Aorta (tissue), 5 donors: ENCODE results near the gene PHETA1. TPM values are rescaled to one million over a fixed set of nuclear protein-coding genes. Genes with fewer than 3 reads are reported as not detected.

ENCODE experiments used
- ATAC-seq: fragments of 200-7000 bp; cut with Tn5 transposase; one replicate; pipeline ENCODE4 v1.9.1; 2022; ENCODE audit warnings: moderate library complexity; ENCODE audit not compliant: low FRiP score
- DNase-seq, 2 donors: peaks; one replicate each; pipeline ENCODE4 v3.0.0-alpha.2; 2020
- H3K27ac ChIP-seq, 2 donors: one replicate each; pipeline ENCODE4 v1.5.1; 2013; ENCODE audit warnings: low read length in 2 of 2, mild to moderate bottlenecking in 2 of 2, moderate library complexity in 2 of 2, control low read depth in 1 of 2, inconsistent platforms in 1 of 2, low read depth in 1 of 2
- H3K27me3 ChIP-seq, 2 donors: one replicate each; pipeline ENCODE4 v1.6.1; 2013; ENCODE audit warnings: control low read depth in 1 of 2, low read length in 1 of 2, mild to moderate bottlenecking in 1 of 2, moderate library complexity in 1 of 2; ENCODE audit not compliant: insufficient read depth in 2 of 2, control insufficient read depth in 1 of 2
- H3K36me3 ChIP-seq, 2 donors: one replicate each; pipeline ENCODE4 v1.6.1; 2013; ENCODE audit warnings: control low read depth in 1 of 2, low read length in 1 of 2, mild to moderate bottlenecking in 1 of 2; ENCODE audit not compliant: insufficient read depth in 2 of 2, control insufficient read depth in 1 of 2
- H3K4me1 ChIP-seq, 2 donors: one replicate each; pipeline ENCODE4 v1.6.1; 2013; ENCODE audit warnings: low read length in 2 of 2, control low read depth in 1 of 2, mild to moderate bottlenecking in 1 of 2, moderate library complexity in 1 of 2; ENCODE audit not compliant: insufficient read depth in 2 of 2, control insufficient read depth in 1 of 2
- H3K4me3 ChIP-seq, 2 donors: one replicate each; pipeline ENCODE4 v1.5.1; 2013; ENCODE audit warnings: low read length in 2 of 2, control low read depth in 1 of 2, mild to moderate bottlenecking in 1 of 2
- H3K9me3 ChIP-seq: one replicate; pipeline ENCODE4 v1.6.1; 2013; ENCODE audit warnings: mild to moderate bottlenecking, low read length; ENCODE audit not compliant: control insufficient read depth
- WGBS, 2 donors: extraction: QIAGEN DNeasy Blood & Tissue Kit; methylation state at CpG; one replicate each; pipeline ENCODE4 v1.1.7; 2013; 5-methylcytosine and 5-hydroxymethylcytosine counted together
- intact Hi-C, 2 donors: fragments of 100-400 bp; cut with DNase I; formaldehyde crosslinking; loops; one replicate each; pipeline versions ENCODE4 v1.14.2 to v1.15.0; 2022
- polyA plus RNA-seq, 2 donors: library from polyadenylated mRNA; stranded (reverse); fragments of 200-250 nt; gene quantifications; one replicate each; pipeline ENCODE4 v1.2.3, GENCODE V29; 2013
- total RNA-seq, 2 donors: library from RNA; stranded (reverse); fragmentation: NEBNext Ultra II Directional; extraction: Animal tissue kit (Norgen Biotek cat#: 25700); gene quantifications; one replicate each; pipeline ENCODE4 v1.2.1, GENCODE V29; 2021
- donor health status: healthy with polysubstance abuse.
- donor health status: Bipolar disorder and iron deficiency.
- donor health status: DM: no; HTN: no; CAD: no.
- donor health status: DM: no; HTN: no; CAD: no.
- donor health status: DM: yes; HTN: yes; CAD: no.

The PHETA1 gene
- total and polyA plus RNA-seq, 4 donors, result 6.9 to 13.5 (median 11.1) TPM

DNA sequence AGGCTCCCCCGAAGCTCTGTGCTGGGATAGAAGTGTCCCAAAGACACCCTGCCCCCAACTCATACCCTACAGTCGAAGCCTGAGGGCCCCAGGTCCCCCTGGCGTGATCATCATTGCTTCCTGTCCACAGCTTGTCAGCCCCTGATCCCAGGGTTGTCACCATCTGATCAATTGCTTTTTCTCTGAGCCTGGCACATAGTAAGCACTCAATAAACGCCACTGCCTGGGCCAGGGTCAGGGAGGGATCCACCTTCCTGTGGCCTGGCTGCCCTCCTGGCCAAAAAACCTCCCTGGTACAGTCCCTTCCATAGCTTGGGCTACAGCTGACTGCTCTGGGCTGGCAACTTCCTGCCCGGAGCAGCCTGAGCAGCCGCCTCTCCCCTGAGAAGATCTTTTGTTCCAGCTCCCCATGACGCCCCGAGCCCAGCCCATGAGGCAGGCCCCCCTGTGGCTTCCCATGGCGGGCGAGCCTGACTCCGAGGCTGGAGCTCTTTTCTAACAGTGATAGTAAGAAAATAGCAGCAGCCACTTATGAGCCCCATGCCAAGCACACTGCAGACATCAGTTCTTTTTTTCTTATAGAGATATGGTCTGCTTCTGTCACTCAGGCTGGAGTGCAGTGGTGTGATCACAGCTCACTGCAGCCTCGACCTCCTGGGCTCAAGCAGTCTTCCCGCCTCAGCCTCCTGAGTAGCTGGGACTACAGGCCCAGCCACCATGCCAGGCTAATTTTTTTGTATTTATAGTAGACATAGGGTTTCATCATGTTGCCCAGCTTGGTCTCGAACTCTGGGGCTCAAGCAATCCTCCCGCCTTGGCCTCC lies 43.3 kb upstream of the PHETA1 start:
- ATAC-seq, result no peak
- no peak overlapping the region for H3K4me3 ChIP-seq
- H3K27me3 ChIP-seq, result no peaks in the 10 kb centered on the region
- no peak overlapping the region for H3K27ac ChIP-seq
- H3K36me3 ChIP-seq, result no peaks in the 10 kb centered on the region
- H3K9me3 ChIP-seq, result no peaks in the 10 kb centered on the region
- WGBS, 2 donors, result 63 to 73% methylated on average over 15 of the region's 15 CpGs
- DNase-seq, result no peak
- intact Hi-C loops, result no loop called here
- H3K4me1 ChIP-seq, result no peaks in the 10 kb centered on the region

DNA sequence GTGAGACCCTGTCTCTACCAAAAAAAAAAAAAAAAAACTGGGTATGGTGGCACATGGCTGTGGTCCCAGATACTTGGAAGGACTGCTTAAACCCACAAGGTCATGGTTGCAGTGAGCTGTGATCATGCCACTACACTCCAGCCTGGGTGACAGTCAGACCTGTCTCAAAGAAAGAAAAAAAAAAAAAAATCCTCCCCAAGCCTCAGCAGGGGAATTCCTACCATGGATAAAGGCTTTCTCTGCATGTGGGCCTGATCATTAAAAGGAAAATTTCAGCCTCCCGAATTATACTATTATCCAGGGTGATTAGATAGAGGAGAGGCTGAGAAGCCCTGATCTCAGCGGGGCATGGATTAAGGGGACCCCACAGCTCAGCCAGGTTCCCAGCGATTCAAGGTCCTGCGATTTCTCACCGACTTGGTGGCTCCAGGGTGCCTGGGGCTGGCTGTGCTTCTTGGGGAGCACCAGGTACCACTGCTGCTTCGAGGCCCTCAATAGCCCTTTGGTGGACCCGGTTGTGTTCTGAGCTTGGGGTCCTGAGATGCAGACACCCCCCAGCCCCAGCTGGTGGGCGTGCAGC lies 42.4 kb upstream of the PHETA1 start:
- ATAC-seq, result no peak
- Histone ChIP-seq H3K4me1 (no peaks in the 10 kb centered on the region), H3K27me3 (no peaks in the 10 kb centered on the region), H3K36me3 (no peaks in the 10 kb centered on the region), H3K9me3 (no peaks in the 10 kb centered on the region), H3K4me3 (no peak overlapping the region), H3K27ac (no peak overlapping the region)
- 90 to 91% methylated on average over 8 of the region's 8 CpGs for WGBS, 2 donors
- intact Hi-C loops, result no loop called here
- DNase-seq, result no peak

DNA sequence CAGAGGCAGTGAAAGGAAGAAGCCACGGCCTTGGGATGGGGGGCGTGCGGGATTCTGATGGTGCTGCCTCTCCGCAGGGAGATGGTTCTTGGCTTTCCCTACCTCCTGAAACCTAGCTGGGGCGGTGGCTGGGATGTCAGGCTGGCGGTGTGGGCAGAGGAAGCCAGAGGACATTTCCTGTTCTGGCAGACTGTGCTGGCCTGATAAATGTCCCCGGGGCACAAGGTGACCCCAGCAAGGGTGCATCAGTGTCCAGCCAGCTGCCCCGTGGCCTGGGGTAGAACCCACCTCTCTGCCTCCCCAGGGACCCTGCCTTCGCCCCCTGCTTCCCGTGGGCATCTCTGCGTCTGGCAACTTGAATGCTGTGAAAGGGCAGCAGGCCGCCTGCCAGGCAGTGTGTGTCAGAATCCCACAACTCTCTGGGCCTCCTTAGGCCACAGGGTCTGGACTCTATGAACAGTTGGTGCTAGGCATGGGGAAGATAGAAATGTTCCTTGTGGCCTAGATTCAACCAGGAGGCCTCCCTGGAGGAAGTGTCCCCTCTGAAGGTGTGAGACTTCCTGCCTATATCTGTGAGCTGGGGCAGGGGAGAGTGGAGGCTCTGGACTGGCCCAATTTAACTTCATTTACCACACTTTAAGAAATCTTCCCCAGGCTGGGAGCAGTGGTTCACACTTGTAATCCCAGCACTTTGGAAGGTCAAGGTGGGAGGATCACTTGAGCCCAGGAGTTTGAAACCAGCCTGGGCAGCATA lies 41.7 kb upstream of the PHETA1 start:
- DNase-seq (no peak), ATAC-seq (no peak)
- H3K36me3 ChIP-seq, result no peaks in the 10 kb centered on the region
- H3K4me1 ChIP-seq, result no peaks in the 10 kb centered on the region
- peak overlapping the region in 1 of 2 donors; percentile 38 for H3K27ac ChIP-seq
- intact Hi-C loops, result no loop called here
- WGBS, 2 donors, result 58 to 61% methylated on average over 12 of the region's 12 CpGs
- H3K27me3 ChIP-seq, result no peaks in the 10 kb centered on the region
- H3K4me3 ChIP-seq, result no peak overlapping the region
- no peaks in the 10 kb centered on the region for H3K9me3 ChIP-seq

- Histone ChIP-seq H3K4me1 (no peaks in the 10 kb centered on the region), H3K9me3 (no peaks in the 10 kb centered on the region), H3K27me3 (no peaks in the 10 kb centered on the region), H3K4me3 (no peak overlapping the region), H3K36me3 (no peaks in the 10 kb centered on the region), H3K27ac (peak overlapping the region in 1 of 2 donors; percentile 38)
- DNase-seq, result peak; percentile 75 to 86
- 45 to 51% methylated on average over 14 of the region's 14 CpGs for WGBS, 2 donors
- intact Hi-C loops, result loop anchor here in 1 of 2 donors (10.0 kb wide), 1 partner anchor 275 kb away; the partner anchor contains the start of genes ACAD10 and BRAP
- ATAC-seq, result peak; percentile 9
Measured at GRCh38 chr12:111409780-111410430, 41.0 kb upstream of the PHETA1 start.

DNA sequence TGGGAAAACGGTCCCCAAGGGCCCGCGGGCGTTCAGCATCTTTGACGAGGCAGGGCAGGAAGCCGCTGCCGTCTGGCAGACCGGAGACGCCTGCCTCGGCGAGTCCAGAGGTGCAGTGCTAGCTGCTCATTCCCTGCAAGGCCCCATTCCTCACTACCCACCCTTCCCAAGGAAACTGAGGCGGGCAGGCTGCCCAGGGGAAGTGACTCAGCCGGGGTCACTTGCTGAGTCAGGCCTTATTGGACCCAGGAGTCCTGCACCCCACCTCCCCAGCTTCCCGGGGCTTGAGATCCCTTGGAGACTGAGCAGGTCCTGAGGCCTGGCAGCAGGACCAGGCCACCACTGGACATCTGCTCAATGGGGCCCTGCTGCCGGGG lies 40.5 kb upstream of the PHETA1 start:
- no peaks in the 10 kb centered on the region for H3K36me3 ChIP-seq
- DNase-seq (peak in 1 of 2 donors; percentile 72), ATAC-seq (no peak)
- no peaks in the 10 kb centered on the region for H3K27me3 ChIP-seq
- H3K9me3 ChIP-seq, result no peaks in the 10 kb centered on the region
- H3K27ac ChIP-seq, result peak overlapping the region in 1 of 2 donors; percentile 38
- no peak overlapping the region for H3K4me3 ChIP-seq
- WGBS, 2 donors, result 30 to 41% methylated on average over 15 of the region's 15 CpGs
- intact Hi-C loops, result loop anchor here in 1 of 2 donors (10.0 kb wide), 1 partner anchor 275 kb away; the partner anchor contains the start of genes ACAD10 and BRAP
- no peaks in the 10 kb centered on the region for H3K4me1 ChIP-seq

- no peak for DNase-seq
- Histone ChIP-seq H3K36me3 (no peaks in the 10 kb centered on the region), H3K4me1 (no peaks in the 10 kb centered on the region), H3K27ac (no peak overlapping the region), H3K4me3 (no peak overlapping the region), H3K27me3 (no peaks in the 10 kb centered on the region), H3K9me3 (no peaks in the 10 kb centered on the region)
- ATAC-seq, result no peak
- intact Hi-C loops, result loop anchor here in 1 of 2 donors (10.0 kb wide), 1 partner anchor 276 kb away; the partner anchor contains the start of genes ACAD10 and BRAP
- 81% methylated on average over 4 of the region's 4 CpGs for WGBS, 2 donors
Measured at GRCh38 chr12:111408686-111409402, 39.9 kb upstream of the PHETA1 start.

DNA sequence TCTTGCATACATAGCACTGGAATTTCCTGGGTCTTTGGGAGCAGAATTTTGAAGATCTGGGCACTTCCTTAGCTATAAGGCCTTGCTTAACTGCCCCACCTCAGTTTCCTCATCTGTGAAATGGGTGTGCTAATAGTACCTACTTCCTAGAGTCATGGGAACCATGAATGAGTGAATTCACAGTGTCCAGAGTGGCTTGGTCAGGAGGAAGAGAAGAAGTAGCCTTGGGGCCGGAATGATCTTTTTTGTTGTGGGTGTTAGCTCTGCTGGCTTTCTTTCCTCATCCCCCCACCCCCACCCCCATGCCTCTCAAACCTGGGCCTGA lies 39.2 kb upstream of the PHETA1 start:
- 81 to 86% methylated on average over 1 of the region's 1 CpG for WGBS, 2 donors
- H3K4me3 ChIP-seq, result no peak overlapping the region
- no peaks in the 10 kb centered on the region for H3K36me3 ChIP-seq
- no peak overlapping the region for H3K27ac ChIP-seq
- no peaks in the 10 kb centered on the region for H3K9me3 ChIP-seq
- ATAC-seq (no peak), DNase-seq (no peak)
- intact Hi-C loops, result loop anchor here in 1 of 2 donors (10.0 kb wide), 1 partner anchor 277 kb away; the partner anchor contains the start of genes ACAD10 and BRAP
- no peaks in the 10 kb centered on the region for H3K4me1 ChIP-seq
- H3K27me3 ChIP-seq, result no peaks in the 10 kb centered on the region
